Skin of body (tissue), 3 donors: ENCODE results near the gene PPIP5K1. TPM values are rescaled to one million over a fixed set of nuclear protein-coding genes. Genes with fewer than 3 reads are reported as not detected.

Source experiments
- DNase-seq: peaks from one replicate; lab custom pipeline; 2025; lab: John Stamatoyannopoulos, UW
- small RNA-seq: library from RNA; depleted of rRNA; stranded (forward); fragments of <200 nt; gene quantifications from one replicate; pipeline ENCODE3, GENCODE V24; 2014; ENCODE audit warnings: low replicate concordance
- total RNA-seq: library from RNA; depleted of rRNA; stranded (reverse); fragments of >200 nt; gene quantifications from one replicate; pipeline ENCODE4 v1.2.3, GENCODE V29; 2014

The PPIP5K1 gene
- total RNA-seq, 1 donor from 2014 or later: 29.7 TPM

GRCh38 chr15:43492266-43492665 is 97.7 kb downstream of the PPIP5K1 start:
- DNase-seq: no peak

- no peak for DNase-seq
These were observed 100.8 kb downstream of the PPIP5K1 start for GRCh38 chr15:43489191-43489590.

GRCh38 chr15:43488790-43489189 is 101.2 kb downstream of the PPIP5K1 start:
- no peak for DNase-seq

- DNase-seq: no peak
These were observed 102.6 kb downstream of the PPIP5K1 start for GRCh38 chr15:43487271-43487895.

- DNase-seq: no peak
These were observed 105.6 kb downstream of the PPIP5K1 start for GRCh38 chr15:43484455-43484854.

Small RNA genes lying within 50 kb of the gene (small RNA-seq; reads per million reads assigned to genes)
- not detected for gene RNU6-554P
- gene RNU6-610P: not detected

Other genes starting within 250 kb of the PPIP5K1 start
- gene ZSCAN29, start 219.2 kb downstream of the PPIP5K1 start, total RNA-seq: 19.8 TPM
- gene TUBGCP4, start 219.1 kb downstream of the PPIP5K1 start, total RNA-seq: 14.1 TPM
- gene TP53BP1, start 97.1 kb downstream of the PPIP5K1 start, total RNA-seq: 62.9 TPM
- gene MAP1A, start 72.6 kb downstream of the PPIP5K1 start, total RNA-seq: 14.3 TPM
- gene CKMT1B, start 3.8 kb upstream of the PPIP5K1 start, total RNA-seq: 3.9 TPM
- 0.59 TPM for gene STRC, start 28.6 kb upstream of the PPIP5K1 start, total RNA-seq
- gene CATSPER2, start 58.6 kb upstream of the PPIP5K1 start, total RNA-seq: 1.8 TPM
- gene CKMT1A, start 103.7 kb upstream of the PPIP5K1 start, total RNA-seq: 7.1 TPM
- 88.7 TPM for gene PDIA3, start 156.2 kb upstream of the PPIP5K1 start, total RNA-seq
- 14.2 TPM for gene ELL3, start 186.8 kb upstream of the PPIP5K1 start, total RNA-seq
- gene SERF2, start 202.1 kb upstream of the PPIP5K1 start, total RNA-seq: 196 TPM
- gene SERINC4, start 210.0 kb upstream of the PPIP5K1 start, total RNA-seq: 0.10 TPM
- gene HYPK, start 210.4 kb upstream of the PPIP5K1 start, total RNA-seq: 14.4 TPM
- 20.3 TPM for gene MFAP1, start 234.5 kb upstream of the PPIP5K1 start, total RNA-seq
- 8.7 TPM for gene WDR76, start 236.8 kb upstream of the PPIP5K1 start, total RNA-seq